H9 (cell line): ENCODE measurements around the gene XDH. TPM values are rescaled to one million over a fixed set of nuclear protein-coding genes. Genes with fewer than 3 reads are reported as not detected.

ENCODE experiments used
- DNase-seq: peaks from one replicate; pipeline ENCODE4 v3.0.0-alpha.2; 2017
- H2AFZ ChIP-seq: one replicate; pipeline ENCODE4 v1.6.1; 2013; ENCODE audit warnings: mild to moderate bottlenecking, low read length, control low read depth, moderate library complexity
- H2AK5ac ChIP-seq: 2 replicates; pipeline ENCODE4 v1.6.1; 2013; ENCODE audit warnings: low read length, control low read depth, mixed read lengths; ENCODE audit not compliant: insufficient read length
- H2BK120ac ChIP-seq: one replicate; pipeline ENCODE4 v1.6.1; 2013; ENCODE audit warnings: low read depth, mild to moderate bottlenecking, low read length, control low read depth, inconsistent platforms; ENCODE audit not compliant: poor library complexity, severe bottlenecking
- H2BK12ac ChIP-seq: 2 replicates; pipeline ENCODE4 v1.6.1; 2013; ENCODE audit warnings: low read length, control low read depth, mixed read lengths, low read depth; ENCODE audit not compliant: insufficient read length
- H2BK15ac ChIP-seq: 2 replicates; pipeline ENCODE4 v1.6.1; 2013; ENCODE audit warnings: low read depth, low read length, control low read depth
- H2BK20ac ChIP-seq: one replicate; pipeline ENCODE4 v1.6.1; 2013; ENCODE audit warnings: low read depth, mild to moderate bottlenecking, low read length, control low read depth, inconsistent platforms; ENCODE audit not compliant: poor library complexity, severe bottlenecking
- H2BK5ac ChIP-seq: 2 replicates; pipeline ENCODE4 v1.6.1; 2013; ENCODE audit warnings: low read length, control low read depth, mixed read lengths; ENCODE audit not compliant: insufficient read length
- H3K14ac ChIP-seq: 2 replicates; pipeline ENCODE4 v1.6.1; 2013; ENCODE audit warnings: low read length, control low read depth; ENCODE audit not compliant: insufficient read depth
- H3K18ac ChIP-seq: 2 replicates; pipeline ENCODE4 v1.6.1; 2013; ENCODE audit warnings: low read depth, mild to moderate bottlenecking, mixed read lengths, low read length, control low read depth; ENCODE audit not compliant: insufficient read length
- H3K23ac ChIP-seq: 2 replicates; pipeline ENCODE4 v1.6.1; 2013; ENCODE audit warnings: low read length, control low read depth, mixed read lengths, low read depth; ENCODE audit not compliant: insufficient read length
- H3K23me2 ChIP-seq: 2 replicates; pipeline ENCODE4 v1.6.1; 2013; ENCODE audit warnings: low read depth, mild to moderate bottlenecking, mixed read lengths, low read length, control low read depth; ENCODE audit not compliant: insufficient read length, poor library complexity, severe bottlenecking
- H3K27ac ChIP-seq: 2 replicates; pipeline ENCODE4 v1.5.1; 2013; ENCODE audit warnings: low read length, control low read depth, mixed read lengths, low read depth; ENCODE audit not compliant: insufficient read length
- H3K27me3 ChIP-seq: 2 replicates; pipeline ENCODE4 v1.6.1; 2013; ENCODE audit warnings: low read length, control low read depth, inconsistent platforms; ENCODE audit not compliant: insufficient read depth
- H3K4ac ChIP-seq: 2 replicates; pipeline ENCODE4 v1.6.1; 2013; ENCODE audit warnings: low read depth, mild to moderate bottlenecking, control low read depth, inconsistent platforms, low read length, moderate library complexity
- H3K4me1 ChIP-seq: 2 replicates; pipeline ENCODE4 v1.6.1; 2013; ENCODE audit warnings: low read length, control low read depth, inconsistent platforms; ENCODE audit not compliant: insufficient read depth
- H3K4me2 ChIP-seq: 2 replicates; pipeline ENCODE4 v1.6.1; 2013; ENCODE audit warnings: low read length, control low read depth, mixed read lengths; ENCODE audit not compliant: insufficient read length, insufficient read depth
- H3K56ac ChIP-seq: 2 replicates; pipeline ENCODE4 v1.6.1; 2013; ENCODE audit warnings: low read depth, mild to moderate bottlenecking, mixed read lengths, low read length, control low read depth; ENCODE audit not compliant: insufficient read length
- H3K79me1 ChIP-seq: 2 replicates; pipeline ENCODE4 v1.6.1; 2013; ENCODE audit warnings: low read depth, mild to moderate bottlenecking, moderate library complexity, low read length, control low read depth, inconsistent platforms; ENCODE audit not compliant: insufficient read depth, poor library complexity, severe bottlenecking
- H3K79me2 ChIP-seq: 2 replicates; pipeline ENCODE4 v1.6.1; 2013; ENCODE audit warnings: low read length, control low read depth, inconsistent platforms; ENCODE audit not compliant: insufficient read depth
- H3K9ac ChIP-seq: 2 replicates; pipeline ENCODE4 v1.6.1; 2013; ENCODE audit warnings: low read length, control low read depth, mixed read lengths; ENCODE audit not compliant: insufficient read length; ENCODE audit errors: extremely low read depth
- H3K9me3 ChIP-seq: one replicate; pipeline ENCODE4 v1.6.1; 2013; ENCODE audit warnings: low read depth, low read length, inconsistent platforms; ENCODE audit not compliant: control insufficient read depth
- H3T11ph ChIP-seq: one replicate; pipeline ENCODE4 v1.6.1; 2013; ENCODE audit warnings: mild to moderate bottlenecking, low read length, control low read depth, inconsistent platforms
- H4K20me1 ChIP-seq: one replicate; pipeline ENCODE4 v1.6.1; 2013; ENCODE audit not compliant: control insufficient read depth, insufficient read length, insufficient read depth
- H4K5ac ChIP-seq: 2 replicates; pipeline ENCODE4 v1.6.1; 2013; ENCODE audit warnings: low read depth, mild to moderate bottlenecking, mixed read lengths, low read length, control low read depth; ENCODE audit not compliant: insufficient read length
- H4K8ac ChIP-seq: replicated peaks from 2 replicates; pipeline ENCODE4 v1.6.1; 2013; ENCODE audit warnings: low read length, control low read depth, mixed read lengths, low read depth; ENCODE audit not compliant: insufficient read length
- H4K91ac ChIP-seq: 2 replicates; pipeline ENCODE4 v1.6.1; 2013; ENCODE audit warnings: low read depth, mild to moderate bottlenecking, moderate library complexity, mixed read lengths, low read length, control low read depth; ENCODE audit not compliant: insufficient read length
- H3K27ac Mint-ChIP-seq, 3 experiments: 2 replicates in 2 of 3; 3 replicates in 1 of 3; pipeline ENCODE4 v1.8.0; 2020 to 2021; ENCODE audit warnings: mixed read lengths in 3 of 3, mild to moderate bottlenecking in 1 of 3, moderate library complexity in 1 of 3
- H3K27me3 Mint-ChIP-seq: 2 replicates; pipeline ENCODE4 v1.8.0; 2021; ENCODE audit warnings: low read depth, mild to moderate bottlenecking, moderate library complexity, mixed read lengths
- H3K36me3 Mint-ChIP-seq, 3 experiments: 2 replicates in 2 of 3; 3 replicates in 1 of 3; pipeline ENCODE4 v1.8.0; 2020 to 2021; ENCODE audit warnings: low read depth in 3 of 3, mixed read lengths in 3 of 3; ENCODE audit not compliant: insufficient read depth in 1 of 3
- H3K4me1 Mint-ChIP-seq, 2 experiments: 2 replicates each; pipeline ENCODE4 v1.8.0; 2020; ENCODE audit warnings: mixed read lengths in 2 of 2
- H3K4me3 Mint-ChIP-seq, 2 experiments: 2 replicates in 1 of 2; 3 replicates in 1 of 2; pipeline ENCODE4 v1.8.0; 2020 to 2021; ENCODE audit warnings: mild to moderate bottlenecking in 2 of 2, mixed read lengths in 2 of 2, moderate library complexity in 1 of 2
- H3K9me3 Mint-ChIP-seq, 2 experiments: 2 replicates in 1 of 2; 3 replicates in 1 of 2; pipeline ENCODE4 v1.8.0; 2020; ENCODE audit warnings: mild to moderate bottlenecking in 2 of 2, mixed read lengths in 2 of 2, moderate library complexity in 1 of 2
- WGBS: extraction: QIAGEN DNeasy Blood & Tissue Kit; methylation state at CpG from one replicate; pipeline ENCODE4 v1.1.7; 2013; ENCODE audit warnings: missing lambda C conversion rate, low lambda C conversion rate, mixed read lengths; ENCODE audit not compliant: insufficient read length; ENCODE audit errors: extremely low coverage; 5-methylcytosine and 5-hydroxymethylcytosine counted together
- total RNA-seq: library from RNA; stranded (reverse); gene quantifications from 2 replicates; pipeline ENCODE4 v1.2.1, GENCODE V29; 2021
- TF ChIP-seq, protein P1 (sequence below): fragments of 200-600 bp; sonication (generic); conservative IDR thresholded peaks from 3 replicates; pipeline ENCODE4 v1.8.0; 2021; ENCODE audit warnings: antibody characterized with exemption, mild to moderate bottlenecking

XDH gene
- total RNA-seq, 1 experiment from 2014 or later: 1.4 TPM

DNA sequence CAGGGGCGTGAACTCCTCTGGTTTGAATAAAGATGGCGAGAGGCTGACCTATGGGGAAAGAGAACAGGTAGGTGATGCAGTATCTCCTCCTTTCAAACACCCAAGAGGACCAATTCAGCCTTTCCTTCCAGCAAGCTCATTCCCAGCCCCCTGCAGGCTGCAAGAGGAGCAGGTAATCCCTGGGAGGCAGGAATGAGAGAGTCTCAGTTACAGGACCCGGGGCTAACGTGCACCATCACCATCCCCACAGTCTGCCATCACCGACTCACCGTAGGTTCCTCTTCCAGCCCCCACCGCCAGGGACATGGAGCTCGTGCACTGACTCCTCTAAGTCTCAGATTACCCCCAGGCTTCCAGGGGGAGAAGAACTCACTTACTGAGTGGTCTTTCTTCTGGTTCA, 26.7 kb downstream of the XDH start:
- H3K18ac ChIP-seq: no peak overlapping the region
- Mint-ChIP-seq H3K27me3 (no peaks in the 10 kb centered on the region), H3K4me1 (peaks cover 18 to 21% of the 10 kb centered on the region in 2 experiments), H3K4me3 (no peak overlapping the region), H3K36me3 (no peaks in the 10 kb centered on the region), H3K9me3 (no peaks in the 10 kb centered on the region), H3K27ac (no peak overlapping the region)
- H4K91ac ChIP-seq: no peak overlapping the region
- no peaks in the 10 kb centered on the region for H4K20me1 ChIP-seq
- no peaks in the 10 kb centered on the region for H3K79me2 ChIP-seq
- H3K9ac ChIP-seq: no peak overlapping the region
- no peak overlapping the region for H2AFZ ChIP-seq
- H2BK20ac ChIP-seq: no peak overlapping the region
- no peak overlapping the region for H3K23ac ChIP-seq
- no peak overlapping the region for H3K27ac ChIP-seq
- peaks cover 6% of the 10 kb centered on the region; the same call in 1 of the 2 replicates for H3K4me1 ChIP-seq
- H3K14ac ChIP-seq: no peak overlapping the region
- peak; percentile 52 for DNase-seq
- H3K27me3 ChIP-seq: no peaks in the 10 kb centered on the region
- H3T11ph ChIP-seq: no peak overlapping the region
- no peaks in the 10 kb centered on the region for H3K23me2 ChIP-seq
- H3K4me2 ChIP-seq: no peak overlapping the region
- H2BK120ac ChIP-seq: no peak overlapping the region
- TF ChIP-seq, protein P1, sequence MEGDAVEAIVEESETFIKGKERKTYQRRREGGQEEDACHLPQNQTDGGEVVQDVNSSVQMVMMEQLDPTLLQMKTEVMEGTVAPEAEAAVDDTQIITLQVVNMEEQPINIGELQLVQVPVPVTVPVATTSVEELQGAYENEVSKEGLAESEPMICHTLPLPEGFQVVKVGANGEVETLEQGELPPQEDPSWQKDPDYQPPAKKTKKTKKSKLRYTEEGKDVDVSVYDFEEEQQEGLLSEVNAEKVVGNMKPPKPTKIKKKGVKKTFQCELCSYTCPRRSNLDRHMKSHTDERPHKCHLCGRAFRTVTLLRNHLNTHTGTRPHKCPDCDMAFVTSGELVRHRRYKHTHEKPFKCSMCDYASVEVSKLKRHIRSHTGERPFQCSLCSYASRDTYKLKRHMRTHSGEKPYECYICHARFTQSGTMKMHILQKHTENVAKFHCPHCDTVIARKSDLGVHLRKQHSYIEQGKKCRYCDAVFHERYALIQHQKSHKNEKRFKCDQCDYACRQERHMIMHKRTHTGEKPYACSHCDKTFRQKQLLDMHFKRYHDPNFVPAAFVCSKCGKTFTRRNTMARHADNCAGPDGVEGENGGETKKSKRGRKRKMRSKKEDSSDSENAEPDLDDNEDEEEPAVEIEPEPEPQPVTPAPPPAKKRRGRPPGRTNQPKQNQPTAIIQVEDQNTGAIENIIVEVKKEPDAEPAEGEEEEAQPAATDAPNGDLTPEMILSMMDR: peak; percentile 45; the same call in 2 of the 3 replicates
- no peaks in the 10 kb centered on the region for H3K79me1 ChIP-seq
- no peak overlapping the region for H4K8ac ChIP-seq
- no peak overlapping the region for H2BK15ac ChIP-seq
- no peak overlapping the region for H4K5ac ChIP-seq
- no peak overlapping the region for H2BK5ac ChIP-seq
- H3K9me3 ChIP-seq: no peaks in the 10 kb centered on the region
- no peak overlapping the region for H2BK12ac ChIP-seq
- no CpG with 5 or more reads among the region's 8 CpGs for WGBS
- no peak overlapping the region for H2AK5ac ChIP-seq
- no peak overlapping the region for H3K4ac ChIP-seq
- no peak overlapping the region for H3K56ac ChIP-seq
